ENCODE data around the gene MSL1.
A peak's percentile ranks its signal among the peaks of the same experiment; 100 is the strongest.
"Not testable (repeated sequence)": the region's sequence is repeated elsewhere in the genome, so short reads cannot be mapped to it uniquely, and the experiment has no call there.

Gene MSL1

GRCh38 chr17:40129498-40129897 is 7.7 kb downstream of the MSL1 start:
- Mint-ChIP-seq H3K4me3 (no peak overlapping the region), H3K4me1 (peaks cover 11% of the 10 kb centered on the region), H3K27me3 (no peaks in the 10 kb centered on the region), H3K27ac (no peak overlapping the region), H3K9me3 (no peaks in the 10 kb centered on the region)
- no peak for DNase-seq
- ATAC-seq, result no peak

GRCh38 chr17:40130352-40131042 is 8.7 kb downstream of the MSL1 start:
- no peaks in the 10 kb centered on the region for H3K27me3 Mint-ChIP-seq
- no peaks in the 10 kb centered on the region for H3K9me3 Mint-ChIP-seq
- DNase-seq (no peak), ATAC-seq (no peak)
- H3K4me1 Mint-ChIP-seq, result peaks cover 11% of the 10 kb centered on the region
- H3K27ac Mint-ChIP-seq, result no peak overlapping the region
- no peak overlapping the region for H3K4me3 Mint-ChIP-seq

GRCh38 chr17:40134184-40134583 is 12.4 kb downstream of the MSL1 start:
- H3K4me1 Mint-ChIP-seq, result peaks cover 29% of the 10 kb centered on the region
- no peaks in the 10 kb centered on the region for H3K27me3 Mint-ChIP-seq
- H3K9me3 Mint-ChIP-seq, result no peaks in the 10 kb centered on the region
- H3K27ac Mint-ChIP-seq, result no peak overlapping the region
- no peak overlapping the region for H3K4me3 Mint-ChIP-seq
- no peak for ATAC-seq
- DNase-seq, result no peak

GRCh38 chr17:40135817-40136216 is 14.0 kb downstream of the MSL1 start:
- H3K27ac Mint-ChIP-seq, result peak overlapping the region in 1 of 2 donors; percentile 7
- no peaks in the 10 kb centered on the region for H3K9me3 Mint-ChIP-seq
- no peak overlapping the region for H3K4me3 Mint-ChIP-seq
- ATAC-seq, result no peak
- no peak for DNase-seq
- peaks cover 35% of the 10 kb centered on the region for H3K4me1 Mint-ChIP-seq
- H3K27me3 Mint-ChIP-seq, result no peaks in the 10 kb centered on the region

- Mint-ChIP-seq H3K4me3 (peak overlapping the region; percentile 80 to 98), H3K27ac (peak overlapping the region; percentile 97 to 99), H3K9me3 (no peaks in the 10 kb centered on the region), H3K27me3 (no peaks in the 10 kb centered on the region), H3K4me1 (peaks cover 49% of the 10 kb centered on the region)
- DNase-seq (no peak), ATAC-seq (peak; percentile 21)
Measured at GRCh38 chr17:40139566-40140058, 17.8 kb downstream of the MSL1 start.

- H3K27me3 Mint-ChIP-seq, H3K4me3 Mint-ChIP-seq, DNase-seq, ATAC-seq, H3K9me3 Mint-ChIP-seq: not testable (repeated sequence)
- H3K27ac Mint-ChIP-seq, result peak overlapping the region in 1 of 2 donors; percentile 27
- peaks cover 35% of the 10 kb centered on the region for H3K4me1 Mint-ChIP-seq
Measured at GRCh38 chr17:40143166-40143565, 21.4 kb downstream of the MSL1 start.

GRCh38 chr17:40145476-40145875 is 23.7 kb downstream of the MSL1 start:
- no peak for DNase-seq
- H3K4me1 Mint-ChIP-seq, result peaks cover 33% of the 10 kb centered on the region
- no peak overlapping the region for H3K4me3 Mint-ChIP-seq
- no peaks in the 10 kb centered on the region for H3K9me3 Mint-ChIP-seq
- no peak for ATAC-seq
- H3K27me3 Mint-ChIP-seq, result no peaks in the 10 kb centered on the region
- H3K27ac Mint-ChIP-seq, result no peak overlapping the region

- Mint-ChIP-seq H3K4me1 (peaks cover 27% of the 10 kb centered on the region), H3K9me3 (no peaks in the 10 kb centered on the region), H3K27me3 (no peaks in the 10 kb centered on the region), H3K27ac (no peak overlapping the region), H3K4me3 (no peak overlapping the region)
- ATAC-seq (no peak), DNase-seq (no peak)
Measured at GRCh38 chr17:40148527-40148926, 26.8 kb downstream of the MSL1 start.

- no peaks in the 10 kb centered on the region for H3K9me3 Mint-ChIP-seq
- no peaks in the 10 kb centered on the region for H3K27me3 Mint-ChIP-seq
- no peak overlapping the region for H3K4me3 Mint-ChIP-seq
- no peak for ATAC-seq
- H3K4me1 Mint-ChIP-seq, result peaks cover 39% of the 10 kb centered on the region
- DNase-seq, result no peak
- H3K27ac Mint-ChIP-seq, result no peak overlapping the region
Measured at GRCh38 chr17:40150276-40150675, 28.5 kb downstream of the MSL1 start.

GRCh38 chr17:40151414-40151963 is 29.7 kb downstream of the MSL1 start:
- Mint-ChIP-seq H3K27me3 (no peaks in the 10 kb centered on the region), H3K27ac (no peak overlapping the region), H3K9me3 (no peaks in the 10 kb centered on the region), H3K4me3 (no peak overlapping the region), H3K4me1 (peaks cover 43% of the 10 kb centered on the region)
- ATAC-seq, result no peak
- DNase-seq, result no peak

- H3K4me3 Mint-ChIP-seq, result no peak overlapping the region
- no peak for ATAC-seq
- peaks cover 31% of the 10 kb centered on the region for H3K4me1 Mint-ChIP-seq
- no peak for DNase-seq
- peak overlapping the region; percentile 31 to 96 for H3K27ac Mint-ChIP-seq
- no peaks in the 10 kb centered on the region for H3K27me3 Mint-ChIP-seq
- H3K9me3 Mint-ChIP-seq, result no peaks in the 10 kb centered on the region
Measured at GRCh38 chr17:40153603-40154236, 31.9 kb downstream of the MSL1 start.

GRCh38 chr17:40157973-40158372 is 36.2 kb downstream of the MSL1 start:
- Mint-ChIP-seq H3K4me3 (no peak overlapping the region), H3K27me3 (no peaks in the 10 kb centered on the region), H3K4me1 (peaks cover 22% of the 10 kb centered on the region)

GRCh38 chr17:40158438-40159013 is 36.8 kb downstream of the MSL1 start:
- Mint-ChIP-seq H3K9me3 (no peaks in the 10 kb centered on the region), H3K4me3 (no peak overlapping the region), H3K27ac (peak overlapping the region in 1 of 2 donors; percentile 23), H3K27me3 (no peaks in the 10 kb centered on the region), H3K4me1 (peaks cover 17% of the 10 kb centered on the region)
- ATAC-seq, result no peak
- DNase-seq, result no peak

More at GRCh38 chr17:40157973-40158372, 36.2 kb downstream of the MSL1 start:
- DNase-seq (no peak), ATAC-seq (no peak)
- Mint-ChIP-seq H3K27ac (peak overlapping the region in 1 of 2 donors; percentile 19), H3K9me3 (no peaks in the 10 kb centered on the region)

GRCh38 chr17:40159456-40159855 is 37.7 kb downstream of the MSL1 start:
- H3K27me3 Mint-ChIP-seq, result no peaks in the 10 kb centered on the region
- DNase-seq, result no peak
- H3K9me3 Mint-ChIP-seq, result no peaks in the 10 kb centered on the region
- ATAC-seq, result no peak
- H3K27ac Mint-ChIP-seq, result no peak overlapping the region
- no peak overlapping the region for H3K4me3 Mint-ChIP-seq
- peaks cover 12% of the 10 kb centered on the region for H3K4me1 Mint-ChIP-seq

- Mint-ChIP-seq H3K27ac (peak overlapping the region; percentile 9 to 43), H3K4me1 (peaks cover 10% of the 10 kb centered on the region), H3K4me3 (no peak overlapping the region), H3K9me3 (no peaks in the 10 kb centered on the region), H3K27me3 (no peaks in the 10 kb centered on the region)
- ATAC-seq (no peak), DNase-seq (no peak)
Measured at GRCh38 chr17:40167685-40168261, 46.0 kb downstream of the MSL1 start.
